NB4 (cell line): ENCODE measurements around the gene MED8.

Experiments
- DNase-seq: peaks from one replicate; pipeline ENCODE4 v3.0.0; 2010; ENCODE audit warnings: low read depth
- H3K4me3 ChIP-seq: one replicate; pipeline ENCODE4 v1.5.1; 2011; ENCODE audit warnings: mild to moderate bottlenecking, low read depth, low read length, moderate library complexity
- MAX ChIP-seq: IDR thresholded peaks from 2 replicates; pipeline ENCODE4 v1.6.1; 2011; ENCODE audit warnings: low read depth, low read length
- MYC ChIP-seq: IDR thresholded peaks from 2 replicates; pipeline ENCODE4 v1.6.1; 2011; ENCODE audit warnings: low read depth, low read length
- POLR2A ChIP-seq: IDR thresholded peaks from 2 replicates; pipeline ENCODE4 v1.6.1; 2011; ENCODE audit warnings: mild to moderate bottlenecking; ENCODE audit not compliant: insufficient read length; ENCODE audit errors: extremely low read depth
- TF ChIP-seq, protein P1 (sequence below): IDR thresholded peaks from one replicate; pipeline ENCODE4 v1.5.1; 2012; ENCODE audit warnings: low read depth, low read length

Gene MED8

DNA sequence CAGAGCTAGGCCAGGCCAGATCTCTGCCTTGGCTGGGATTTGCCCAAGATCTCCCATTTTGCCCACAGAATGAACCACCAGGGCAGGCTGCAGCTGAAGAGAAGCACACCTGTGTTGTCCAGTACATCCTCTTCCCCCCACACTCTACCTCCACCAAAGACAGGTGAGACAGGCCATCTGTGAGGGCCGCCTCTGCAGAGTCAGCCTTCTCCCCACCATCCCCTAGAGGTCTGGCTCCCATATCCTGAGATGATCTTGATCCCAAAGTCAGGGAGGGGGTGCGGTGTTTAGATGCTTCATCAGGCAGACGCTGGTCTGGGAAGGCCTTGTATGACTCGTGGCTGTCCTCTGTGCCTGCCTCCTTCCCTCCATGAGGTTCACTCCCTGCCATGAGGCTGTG is 35.4 kb upstream of the MED8 start:
- TF ChIP-seq MAX: no peak
- no peak for TF ChIP-seq MYC
- no peak for TF ChIP-seq POLR2A
- TF ChIP-seq, protein P1, sequence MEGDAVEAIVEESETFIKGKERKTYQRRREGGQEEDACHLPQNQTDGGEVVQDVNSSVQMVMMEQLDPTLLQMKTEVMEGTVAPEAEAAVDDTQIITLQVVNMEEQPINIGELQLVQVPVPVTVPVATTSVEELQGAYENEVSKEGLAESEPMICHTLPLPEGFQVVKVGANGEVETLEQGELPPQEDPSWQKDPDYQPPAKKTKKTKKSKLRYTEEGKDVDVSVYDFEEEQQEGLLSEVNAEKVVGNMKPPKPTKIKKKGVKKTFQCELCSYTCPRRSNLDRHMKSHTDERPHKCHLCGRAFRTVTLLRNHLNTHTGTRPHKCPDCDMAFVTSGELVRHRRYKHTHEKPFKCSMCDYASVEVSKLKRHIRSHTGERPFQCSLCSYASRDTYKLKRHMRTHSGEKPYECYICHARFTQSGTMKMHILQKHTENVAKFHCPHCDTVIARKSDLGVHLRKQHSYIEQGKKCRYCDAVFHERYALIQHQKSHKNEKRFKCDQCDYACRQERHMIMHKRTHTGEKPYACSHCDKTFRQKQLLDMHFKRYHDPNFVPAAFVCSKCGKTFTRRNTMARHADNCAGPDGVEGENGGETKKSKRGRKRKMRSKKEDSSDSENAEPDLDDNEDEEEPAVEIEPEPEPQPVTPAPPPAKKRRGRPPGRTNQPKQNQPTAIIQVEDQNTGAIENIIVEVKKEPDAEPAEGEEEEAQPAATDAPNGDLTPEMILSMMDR: no peak
- H3K4me3 ChIP-seq: no peak overlapping the region
- DNase-seq: no peak

- TF ChIP-seq POLR2A (no peak), MYC (no peak), MAX (no peak)
- TF ChIP-seq, protein P1: no peak
- H3K4me3 ChIP-seq: no peak overlapping the region
- DNase-seq: no peak
Observed at GRCh38 chr1:43423672-43424550, 34.3 kb upstream of the MED8 start.

DNA sequence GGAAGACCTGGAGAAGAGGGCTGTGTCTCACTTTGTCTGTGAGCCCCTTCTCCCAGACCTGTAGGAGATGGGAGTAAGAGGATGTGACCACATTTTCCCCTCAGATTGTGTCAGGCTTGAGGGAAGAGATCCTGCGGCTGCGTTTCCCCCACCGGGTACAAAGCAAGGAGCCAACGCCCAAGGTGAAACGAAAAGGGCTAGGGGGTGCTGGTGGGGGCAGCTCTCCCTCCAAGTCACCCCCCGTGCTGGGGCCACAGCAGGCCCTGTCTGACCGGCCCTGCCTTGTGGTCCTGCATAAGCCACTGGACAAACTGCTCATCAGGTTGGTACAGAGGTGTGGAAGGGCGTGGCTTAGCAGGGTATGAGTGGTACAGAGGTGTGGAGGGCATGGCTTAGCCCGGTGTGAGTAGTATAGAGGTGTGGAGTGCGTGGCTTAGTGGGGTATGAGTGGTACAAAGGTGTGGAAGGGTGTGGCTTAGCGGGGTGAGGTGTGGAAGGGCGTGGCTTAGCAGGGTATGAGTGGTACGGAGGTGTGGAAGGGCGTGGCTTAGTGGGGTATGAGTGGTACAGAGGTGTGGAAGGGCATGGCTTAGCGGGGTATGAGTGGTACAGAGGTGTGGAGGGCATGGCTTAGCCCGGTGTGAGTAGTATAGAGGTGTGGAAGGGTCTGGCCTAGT is 33.5 kb upstream of the MED8 start:
- no peak for TF ChIP-seq MAX
- TF ChIP-seq, protein P1: no peak
- no peak for TF ChIP-seq MYC
- TF ChIP-seq POLR2A: no peak

DNA sequence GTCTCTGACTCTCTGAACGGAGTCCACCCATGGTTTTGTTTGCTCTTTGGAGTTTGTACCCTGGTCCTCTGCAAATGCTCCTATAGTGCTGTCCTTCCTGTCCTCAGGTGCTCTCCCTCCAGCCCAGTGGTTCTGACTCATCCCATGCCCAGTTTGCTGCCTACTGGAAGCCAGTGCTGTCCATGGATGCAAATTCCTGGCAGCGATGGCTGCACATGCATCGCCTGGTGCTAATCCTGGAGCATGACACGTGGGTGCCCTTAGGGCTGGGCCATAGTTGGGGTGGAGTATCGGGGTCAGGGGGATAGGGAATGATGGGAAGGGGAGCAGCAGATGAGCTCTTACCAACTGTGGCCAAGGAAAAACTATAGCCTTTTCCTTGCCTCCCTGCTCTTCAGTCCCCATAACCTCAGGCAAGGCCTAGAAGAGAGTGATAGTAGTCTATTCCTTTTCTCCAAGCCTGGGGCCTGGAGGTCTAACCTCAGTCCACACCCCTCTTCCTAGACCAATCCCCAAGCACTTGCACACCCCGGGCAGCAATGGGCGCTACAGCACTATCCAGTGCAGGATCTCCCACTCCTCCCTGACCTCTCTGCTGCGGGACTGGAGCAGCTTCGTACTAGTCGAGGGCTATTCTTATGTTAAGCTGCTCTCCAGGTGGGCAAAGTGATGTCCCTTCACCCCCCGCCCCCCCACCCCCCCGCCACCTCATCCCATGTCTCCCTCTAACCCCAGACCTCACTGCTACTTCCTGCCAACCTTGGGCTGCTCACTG is 32.6 kb upstream of the MED8 start:
- no peak for TF ChIP-seq POLR2A
- no peak for TF ChIP-seq MYC
- TF ChIP-seq, protein P1: no peak
- TF ChIP-seq MAX: no peak
- no peak overlapping the region for H3K4me3 ChIP-seq
- no peak for DNase-seq

More for the DNA sequence above, 33.5 kb upstream of the MED8 start:
- no peak overlapping the region for H3K4me3 ChIP-seq
- no peak for DNase-seq

GRCh38 chr1:43421396-43421795 is 31.8 kb upstream of the MED8 start:
- TF ChIP-seq MYC (no peak), MAX (no peak), POLR2A (no peak)
- TF ChIP-seq, protein P1: no peak
- no peak for DNase-seq
- no peak overlapping the region for H3K4me3 ChIP-seq
